Gastroesophageal sphincter (tissue), 3 donors: ENCODE data around the gene HECTD4.

ENCODE experiments used
- POLR2AphosphoS5 ChIP-seq: sonication (generic); formaldehyde crosslinking; IDR thresholded peaks from one replicate; pipeline ENCODE4 v1.6.1; 2017; ENCODE audit warnings: antibody characterized with exemption
- TF ChIP-seq, protein P1 (sequence below), 4 experiments: fragments of 200-600 bp in 2 of 4; fragments of 450-650 bp in 2 of 4; sonication (generic) in 1 of 4; IDR thresholded peaks; one replicate each; pipeline ENCODE4 v1.5.1; 2017 to 2019; ENCODE audit warnings: antibody characterized with exemption in 4 of 4, mild to moderate bottlenecking in 2 of 4, moderate library complexity in 2 of 4

GRCh38 chr12:112112409-112113133, 269.7 kb downstream of the HECTD4 start:
- TF ChIP-seq, protein P1, sequence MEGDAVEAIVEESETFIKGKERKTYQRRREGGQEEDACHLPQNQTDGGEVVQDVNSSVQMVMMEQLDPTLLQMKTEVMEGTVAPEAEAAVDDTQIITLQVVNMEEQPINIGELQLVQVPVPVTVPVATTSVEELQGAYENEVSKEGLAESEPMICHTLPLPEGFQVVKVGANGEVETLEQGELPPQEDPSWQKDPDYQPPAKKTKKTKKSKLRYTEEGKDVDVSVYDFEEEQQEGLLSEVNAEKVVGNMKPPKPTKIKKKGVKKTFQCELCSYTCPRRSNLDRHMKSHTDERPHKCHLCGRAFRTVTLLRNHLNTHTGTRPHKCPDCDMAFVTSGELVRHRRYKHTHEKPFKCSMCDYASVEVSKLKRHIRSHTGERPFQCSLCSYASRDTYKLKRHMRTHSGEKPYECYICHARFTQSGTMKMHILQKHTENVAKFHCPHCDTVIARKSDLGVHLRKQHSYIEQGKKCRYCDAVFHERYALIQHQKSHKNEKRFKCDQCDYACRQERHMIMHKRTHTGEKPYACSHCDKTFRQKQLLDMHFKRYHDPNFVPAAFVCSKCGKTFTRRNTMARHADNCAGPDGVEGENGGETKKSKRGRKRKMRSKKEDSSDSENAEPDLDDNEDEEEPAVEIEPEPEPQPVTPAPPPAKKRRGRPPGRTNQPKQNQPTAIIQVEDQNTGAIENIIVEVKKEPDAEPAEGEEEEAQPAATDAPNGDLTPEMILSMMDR (IDR thresholded peaks at IDR 0.05), result no peak
- TF ChIP-seq POLR2AphosphoS5, result no peak
